ENCODE measurements around the gene MAN2A2. TPM values are rescaled to one million over a fixed set of nuclear protein-coding genes. Genes with fewer than 3 reads are reported as not detected.

Gene MAN2A2
- total and polyA plus RNA-seq, 2 of the 8 experiments (the other 6 are each of a cell fraction or from before 2014, with no cell fraction given): 23.1 to 29.7 TPM

GRCh38 chr15:90873998-90874605 lies 29.0 kb upstream of the MAN2A2 start:
- H3K18ac ChIP-seq (ENCODE audit: extremely low read depth, low read length): peak overlapping the region; percentile 17
- no peak overlapping the region for H2AFZ ChIP-seq (ENCODE audit: low read length)
- DNase-seq (ENCODE audit: low read depth in 1 of 2, low spot score in 2 of 2) (peak in 1 of 2 experiments; percentile 71), FAIRE-seq (no peak)
- H3K79me2 ChIP-seq (ENCODE audit: control insufficient read depth in 1 of 2, insufficient read depth in 2 of 2, low read length in 2 of 2): peaks cover 0 to 5% of the 10 kb centered on the region in 2 experiments; a peak in 2 of 4 replicates
- peak overlapping the region; percentile 43; the same call in 1 of the 2 replicates for H2BK20ac ChIP-seq (ENCODE audit: low read length)
- peaks cover 0 to 10% (median 4%) of the 10 kb centered on the region in 4 experiments; a peak in 3 of 8 replicates for H3K36me3 ChIP-seq (ENCODE audit: control insufficient read depth in 2 of 4, insufficient read depth in 4 of 4, low read length in 3 of 4)
- ChIA-PET POLR2A (ENCODE audit: partially characterized antibody) (interaction anchor here (1.1 to 1.8 kb wide), 3 partner anchors 10 to 60 kb away, joined by 3 to 13 read pairs (median 4); partner anchors contain the start of gene FES), CTCF (ENCODE audit: partially characterized antibody) (interaction anchor here (0.6 to 2.5 kb wide), 8 partner anchors 8 to 539 kb away, joined by 3 to 28 read pairs (median 3); partner anchors contain the start of gene FES)
- peaks cover 18 to 36% (median 23%) of the 10 kb centered on the region in 4 experiments for H3K4me1 ChIP-seq (replicated peaks in 1 of 4; ENCODE audit: control insufficient read depth in 3 of 4, insufficient read depth in 4 of 4, low read length in 3 of 4)
- H3K14ac ChIP-seq (ENCODE audit: insufficient read length): no peak overlapping the region
- no peak overlapping the region for H2BK120ac ChIP-seq (replicated peaks; ENCODE audit: low read depth, low read length)
- peak overlapping the region; percentile 52 to 69 for H3K4me2 ChIP-seq (ENCODE audit: insufficient read depth in 1 of 2, low read depth in 2 of 2, low read length in 2 of 2)
- no peaks in the 10 kb centered on the region for H3K9me3 ChIP-seq (ENCODE audit: insufficient read depth in 2 of 2, low read depth in 1 of 2, low read length in 1 of 2)
- H4K8ac ChIP-seq (ENCODE audit: extremely low read depth, insufficient read depth, low read length): no peak overlapping the region
- H3K27me3 ChIP-seq (replicated peaks in 1 of 4; ENCODE audit: control insufficient read depth in 3 of 4, extremely low read depth in 1 of 4, insufficient read depth in 3 of 4, low read length in 3 of 4): no peaks in the 10 kb centered on the region
- H3K23me2 ChIP-seq (ENCODE audit: low read depth, low read length): peaks cover 4% of the 10 kb centered on the region; the same call in 1 of the 2 replicates
- H3K79me1 ChIP-seq (ENCODE audit: low read depth, low read length): peaks cover 2% of the 10 kb centered on the region; the same call in 1 of the 2 replicates
- peak overlapping the region; percentile 76 for H4K91ac ChIP-seq (replicated peaks; ENCODE audit: insufficient read length, low read length)
- H3K23ac ChIP-seq (ENCODE audit: insufficient read length): no peak overlapping the region
- H4K20me1 ChIP-seq (replicated peaks in 1 of 2; ENCODE audit: control insufficient read depth in 1 of 2, insufficient read depth in 2 of 2, low read length in 2 of 2): peaks cover 0 to 2% of the 10 kb centered on the region in 2 experiments
- H2BK5ac ChIP-seq (ENCODE audit: low read depth, low read length): 0 out of 2 replicates have a peak overlapping the region, but pooled peaks have one; percentile 47
- H2BK12ac ChIP-seq (ENCODE audit: low read depth, low read length): no peak overlapping the region
- H3K27ac ChIP-seq (ENCODE audit: low read depth, low read length): peak overlapping the region; percentile 55
- H3K4ac ChIP-seq (replicated peaks; ENCODE audit: insufficient read length, low read depth, low read length): no peak overlapping the region
- no peak overlapping the region for H3K9ac ChIP-seq (replicated peaks in 1 of 4; ENCODE audit: extremely low read depth in 1 of 4, low read depth in 3 of 4, low read length in 3 of 4)
- H4K5ac ChIP-seq (ENCODE audit: insufficient read length, low read depth, low read length): no peak overlapping the region
- WGBS, 2 experiments (ENCODE audit: extremely low coverage in 1 of 2, insufficient coverage in 1 of 2, insufficient read length in 1 of 2, insufficient replicate concordance in 2 of 2, low coverage in 1 of 2, low lambda C conversion rate in 2 of 2, missing lambda C conversion rate in 1 of 2): 37% methylated on average over 14 of the region's 15 CpGs; no CpG with 5 or more reads in 1 of the 2 experiments
- H2BK15ac ChIP-seq (ENCODE audit: low read length): no peak overlapping the region
- no peak overlapping the region for H3K56ac ChIP-seq (replicated peaks; ENCODE audit: insufficient read length, low read depth, low read length)
- H3K4me3 ChIP-seq (ENCODE audit: extremely low read depth in 1 of 4, insufficient read depth in 2 of 4, low read depth in 3 of 4, low read length in 4 of 4): peak overlapping the region in 2 of 4 experiments; percentile 5 to 13; a peak in 2 of 8 replicates
- H2AK5ac ChIP-seq (ENCODE audit: low read depth, low read length): no peak overlapping the region
- TF ChIP-seq GABPA (IDR thresholded peaks at IDR 0.05; ENCODE audit: borderline replicate concordance, insufficient read depth, low read length) (0 out of 2 replicates have a peak, but pooled peaks have one; percentile 27), TAF1 (IDR thresholded peaks at IDR 0.05; ENCODE audit: low read depth, low read length) (no peak), SIX5 (IDR thresholded peaks at IDR 0.05; ENCODE audit: low read depth, low read length) (no peak), CEBPB (IDR thresholded peaks at IDR 0.05; ENCODE audit: low read depth, low read length) (peak; percentile 97), JUND (IDR thresholded peaks at IDR 0.05; ENCODE audit: low read length) (no peak), SIRT6 (IDR thresholded peaks at IDR 0.05; ENCODE audit: low read length) (no peak), RFX5 (IDR thresholded peaks at IDR 0.05; ENCODE audit: borderline replicate concordance, low read depth, low read length) (no peak), CREB1 (IDR thresholded peaks at IDR 0.05) (no peak), POLR2AphosphoS5 (IDR thresholded peaks at IDR 0.05; ENCODE audit: low read depth, low read length) (no peak), ZNF274 (IDR thresholded peaks at IDR 0.05; ENCODE audit: borderline replicate concordance, extremely low read depth, low read length) (no peak), FOSL1 (IDR thresholded peaks at IDR 0.05; ENCODE audit: insufficient read depth, low read depth, low read length) (no peak)
